Skin epidermis (tissue), 12 donors: Measurements from ENCODE around the gene HSPA8.

Experiments used
- H3K27ac ChIP-seq, 21 experiments: fragments of 200-600 bp; sonication (generic) in 11 of 21; one replicate each; pipeline ENCODE4 v1.5.0; 2020; ENCODE audit warnings: mild to moderate bottlenecking in 3 of 21, inconsistent platforms in 2 of 21, moderate library complexity in 2 of 21
- H3K4me3 ChIP-seq, 7 experiments: fragments of 200-600 bp; sonication (generic) in 2 of 7; one replicate each; pipeline ENCODE4 v1.5.0; 2020; ENCODE audit warnings: inconsistent platforms in 2 of 7, mild to moderate bottlenecking in 2 of 7, moderate library complexity in 1 of 7

HSPA8 gene

DNA sequence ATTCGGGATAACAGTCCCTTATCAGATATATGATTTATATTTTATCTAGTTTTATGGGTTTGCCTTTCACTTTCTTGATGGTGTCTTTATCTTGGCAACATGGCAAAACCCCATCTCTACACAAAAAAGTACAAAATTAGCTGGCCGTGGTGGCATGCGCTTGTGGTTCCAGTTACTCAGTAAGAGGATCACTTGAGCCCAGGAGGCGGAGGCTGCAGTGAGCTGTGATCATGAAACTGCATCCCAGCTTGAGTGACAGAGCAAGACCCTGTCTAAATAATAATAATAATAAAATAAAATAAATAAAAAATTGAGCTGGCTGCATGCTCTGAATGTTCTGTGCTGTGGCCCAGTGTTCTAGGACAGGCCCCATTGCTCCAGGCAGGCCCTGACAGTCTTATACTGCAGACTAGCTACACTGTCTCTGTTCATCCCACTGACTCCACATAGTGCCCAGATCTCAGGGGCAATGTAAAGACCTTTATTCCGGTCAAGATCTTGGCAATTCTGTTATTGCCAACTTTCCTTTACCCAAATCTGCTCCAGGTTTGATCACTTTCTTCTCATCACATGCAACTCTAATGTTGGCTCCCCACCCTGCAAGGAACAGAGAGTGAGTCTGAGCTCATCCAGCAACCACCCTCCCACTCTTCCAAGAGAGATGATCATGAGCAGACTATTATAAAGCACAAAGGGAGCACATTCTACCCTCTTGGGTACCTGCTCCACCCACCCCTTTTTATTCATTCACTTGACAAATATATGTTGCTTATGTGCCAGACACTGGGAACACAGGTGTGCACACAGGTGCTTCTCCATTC lies 8.8 kb downstream of the HSPA8 start:
- Histone ChIP-seq H3K4me3 (no peak overlapping the region), H3K27ac (no peak overlapping the region)

DNA sequence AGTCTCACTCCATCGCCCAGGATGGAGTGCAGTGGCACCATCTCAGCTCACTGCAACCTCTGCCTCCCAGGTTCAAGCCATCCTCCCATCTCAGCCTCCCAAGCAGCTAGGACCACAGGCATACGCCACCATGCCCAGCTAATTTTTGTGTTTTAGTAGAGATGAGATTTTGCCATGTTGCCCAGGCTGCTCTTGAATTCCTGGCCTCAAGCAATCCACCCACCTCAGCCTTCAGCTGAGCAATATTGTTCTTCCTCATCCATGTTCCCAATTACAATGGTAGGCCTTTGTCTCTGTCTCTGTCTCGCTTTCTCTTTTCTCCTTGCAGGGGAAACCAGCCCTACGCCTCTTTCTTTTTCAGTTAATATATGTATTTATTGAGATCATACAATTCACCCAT lies 10.3 kb downstream of the HSPA8 start:
- no peak overlapping the region for H3K27ac ChIP-seq
- H3K4me3 ChIP-seq: no peak overlapping the region

DNA sequence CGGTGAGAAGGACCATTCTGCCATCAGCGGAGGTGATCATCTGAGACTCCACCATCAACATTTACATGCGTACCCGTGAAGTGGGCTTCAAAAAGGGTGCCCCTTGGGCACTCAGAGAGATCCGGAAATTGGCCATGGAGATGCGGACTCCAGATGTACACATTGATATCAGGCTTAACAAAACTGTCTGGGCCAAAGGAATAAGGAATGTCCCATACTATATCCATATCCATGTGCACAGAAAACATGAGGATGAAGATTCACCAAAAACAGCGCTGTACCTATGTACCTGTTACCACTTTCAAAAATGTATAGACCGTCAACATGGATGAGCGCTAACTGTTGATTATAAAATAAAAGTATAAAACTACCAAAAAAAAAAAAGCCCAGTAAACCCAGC lies 10.8 kb downstream of the HSPA8 start:
- no peak overlapping the region for H3K27ac ChIP-seq
- no peak overlapping the region for H3K4me3 ChIP-seq

DNA sequence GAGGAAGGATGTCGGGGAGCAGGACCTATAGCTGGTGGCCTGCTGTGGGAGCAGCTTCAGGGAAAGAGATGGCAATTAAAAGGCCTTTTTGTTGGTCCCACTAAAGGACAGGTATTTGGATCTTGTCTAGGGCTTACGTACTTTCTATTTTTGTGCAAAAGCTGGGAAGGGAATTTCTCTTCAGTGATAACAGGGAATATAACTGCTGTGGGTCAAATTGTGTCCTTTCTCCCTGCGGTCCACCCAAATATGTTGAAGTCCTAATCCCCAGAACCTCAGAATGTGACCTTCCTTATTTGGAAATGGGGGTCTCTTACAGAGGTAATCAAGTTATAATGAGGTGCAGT lies 14.0 kb downstream of the HSPA8 start:
- Histone ChIP-seq H3K4me3 (no peak overlapping the region), H3K27ac (no peak overlapping the region)

DNA sequence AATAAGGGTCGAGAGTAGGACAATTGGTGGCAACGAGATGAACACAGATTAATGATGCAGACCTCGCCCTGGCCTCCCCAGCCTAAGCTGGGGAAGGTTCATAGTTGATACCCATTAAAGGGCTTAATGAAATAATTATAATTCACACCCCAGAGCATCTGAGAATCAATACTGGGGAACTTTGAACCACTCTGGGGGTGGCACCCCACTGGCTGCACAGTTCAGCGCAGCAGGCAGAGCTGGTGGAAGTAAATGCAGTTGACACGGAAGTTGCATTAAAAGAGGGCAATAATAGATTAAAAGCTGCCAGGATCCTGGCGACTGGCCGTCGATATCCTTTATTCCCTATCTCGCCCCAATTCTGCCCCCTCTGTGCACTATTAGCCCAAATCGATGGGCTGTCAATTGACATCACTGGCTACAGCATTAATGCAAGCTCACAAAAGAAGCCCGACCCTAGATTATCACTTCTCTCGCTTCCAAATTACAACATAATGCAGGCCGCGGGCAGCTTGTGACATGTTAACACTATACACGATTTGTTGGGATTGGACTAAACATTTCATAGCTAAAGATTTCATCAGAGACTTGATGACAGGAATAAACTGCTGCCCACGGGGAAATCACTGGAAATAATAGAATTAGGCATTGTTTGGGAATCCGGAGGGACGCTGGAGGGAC lies 14.5 kb downstream of the HSPA8 start:
- H3K27ac ChIP-seq: no peak overlapping the region

DNA sequence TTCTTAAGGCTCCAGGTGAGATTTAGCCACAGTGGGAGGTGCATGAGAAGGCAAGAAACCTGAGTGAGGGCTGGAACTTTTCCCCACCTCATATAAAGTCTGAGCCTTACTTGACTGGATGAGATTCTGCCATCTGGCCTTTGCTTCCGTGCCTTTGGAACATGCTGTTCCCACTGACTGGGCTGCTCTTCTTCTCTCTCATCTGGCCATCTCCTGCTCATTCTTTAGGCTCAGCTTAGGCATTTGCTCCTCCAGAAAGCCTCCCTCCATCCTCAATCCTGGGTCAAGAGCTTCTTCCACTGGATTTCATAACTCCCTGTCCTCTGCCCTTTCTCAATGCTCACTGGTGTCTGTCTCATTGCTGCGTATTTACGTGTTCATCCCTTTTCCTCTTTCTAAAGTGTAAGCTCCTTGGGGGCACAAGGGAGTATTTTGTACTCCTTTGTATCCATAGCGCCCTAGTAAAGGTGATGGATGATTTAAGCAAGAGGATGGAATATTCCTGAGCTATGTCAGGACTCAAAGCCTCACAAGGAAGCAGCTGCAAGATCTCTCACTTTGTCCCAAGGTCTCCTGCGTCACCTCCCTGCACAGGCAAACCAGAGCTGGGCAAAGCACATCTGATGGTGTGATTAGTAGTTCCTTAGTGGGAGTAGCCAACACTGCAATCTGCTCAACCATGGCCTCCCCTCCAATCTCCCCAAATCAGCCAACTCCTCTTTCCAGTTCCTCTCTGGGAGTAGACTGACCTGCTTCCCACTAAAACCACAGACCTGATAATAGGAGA lies 15.3 kb downstream of the HSPA8 start:
- Histone ChIP-seq H3K4me3 (no peak overlapping the region), H3K27ac (no peak overlapping the region)

More for the DNA sequence above, 14.5 kb downstream of the HSPA8 start:
- no peak overlapping the region for H3K4me3 ChIP-seq

DNA sequence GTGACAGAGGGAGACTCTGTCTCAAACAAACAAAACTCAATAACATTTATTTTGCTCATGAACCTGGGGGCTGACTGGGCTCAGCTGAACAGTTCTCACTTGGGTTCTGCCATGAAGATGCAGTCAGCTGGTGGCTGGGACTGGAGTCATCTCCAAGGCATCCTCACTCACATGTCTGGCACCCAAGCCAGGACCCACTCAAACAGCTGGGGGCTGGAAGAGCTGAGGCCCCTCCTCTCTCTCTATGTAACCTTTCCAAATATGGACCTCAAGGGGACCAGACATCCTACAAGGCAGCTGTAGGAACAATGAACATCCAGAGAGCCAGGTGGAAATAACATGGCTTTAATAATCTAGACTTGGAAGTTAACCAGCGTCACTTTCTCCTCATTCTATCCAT lies 16.8 kb downstream of the HSPA8 start:
- H3K27ac ChIP-seq: no peak overlapping the region
- H3K4me3 ChIP-seq: no peak overlapping the region

DNA sequence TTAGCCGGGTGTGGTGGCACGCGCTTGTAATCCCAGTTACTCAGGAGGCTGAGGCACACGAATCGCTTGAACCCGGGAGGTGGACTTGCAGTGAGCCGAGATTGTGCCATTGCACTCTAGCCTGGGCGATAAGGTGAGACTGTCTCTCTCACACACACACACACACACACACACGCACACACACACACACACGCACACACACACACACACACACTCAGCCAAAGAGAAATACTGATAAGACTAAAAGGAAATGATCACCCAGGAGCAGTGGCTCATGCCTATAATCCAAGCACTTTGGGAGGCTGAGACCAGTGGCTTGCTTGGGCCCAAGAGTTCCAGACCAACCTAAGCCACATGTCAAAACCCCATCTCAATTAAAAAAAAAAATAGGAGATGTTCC lies 20.8 kb downstream of the HSPA8 start:
- no peak overlapping the region for H3K27ac ChIP-seq
- no peak overlapping the region for H3K4me3 ChIP-seq

DNA sequence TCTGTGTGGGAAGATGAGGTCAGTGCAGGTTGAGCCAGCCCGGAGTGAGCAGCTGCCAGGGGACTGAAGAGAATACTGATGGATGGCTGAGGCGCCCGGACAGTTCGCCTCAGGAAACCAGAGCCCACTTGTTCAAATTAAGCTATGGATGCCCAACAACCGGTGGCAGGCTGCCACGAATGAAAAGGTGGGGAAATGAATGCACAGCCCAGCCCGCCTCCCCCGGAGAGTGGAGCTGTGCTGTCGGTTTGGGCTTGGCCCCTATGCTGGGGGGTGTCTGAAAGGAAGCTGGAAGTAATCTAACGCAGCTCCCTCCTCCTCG lies 21.9 kb downstream of the HSPA8 start:
- H3K27ac ChIP-seq: no peak overlapping the region
- no peak overlapping the region for H3K4me3 ChIP-seq

DNA sequence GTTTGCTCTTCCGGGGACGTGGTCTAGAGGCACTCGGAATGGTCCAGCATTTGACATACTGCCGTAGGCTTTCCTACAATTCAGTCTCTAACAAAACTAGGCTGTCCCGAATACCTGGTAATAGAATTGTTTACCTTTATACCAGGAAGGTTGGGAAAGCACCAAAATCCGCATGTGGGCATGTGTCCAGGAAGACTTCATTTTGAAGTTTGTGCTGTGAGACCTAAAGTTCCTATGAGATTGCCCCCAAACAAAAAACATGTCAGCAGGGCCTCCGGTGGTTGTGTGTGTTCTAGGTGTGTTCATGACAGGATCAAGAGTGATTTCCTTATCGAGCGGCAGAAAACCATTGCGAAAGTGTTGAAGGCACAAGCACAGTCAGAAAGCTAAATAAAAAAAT lies 26.1 kb downstream of the HSPA8 start:
- Histone ChIP-seq H3K4me3 (no peak overlapping the region), H3K27ac (no peak overlapping the region)

DNA sequence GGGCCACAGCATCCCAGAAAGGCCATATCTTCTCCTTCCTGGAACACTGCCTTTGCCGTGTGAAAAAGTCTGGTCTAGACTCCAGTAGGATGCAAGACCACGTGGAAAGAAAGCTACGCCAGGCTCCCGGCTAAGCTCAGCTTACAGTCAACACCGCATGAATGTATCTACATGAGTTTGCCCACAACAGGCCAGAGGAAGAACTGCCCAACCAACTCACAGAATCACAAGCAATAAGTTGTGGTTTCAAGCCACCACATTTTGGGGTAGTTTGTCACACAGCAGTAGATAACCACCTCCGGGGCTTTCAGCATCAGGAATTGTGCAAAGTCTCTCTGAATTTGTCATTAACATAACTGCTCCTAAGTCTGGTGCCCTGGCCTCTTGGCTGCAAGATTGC lies 27.3 kb downstream of the HSPA8 start:
- H3K27ac ChIP-seq: no peak overlapping the region
- H3K4me3 ChIP-seq: no peak overlapping the region

DNA sequence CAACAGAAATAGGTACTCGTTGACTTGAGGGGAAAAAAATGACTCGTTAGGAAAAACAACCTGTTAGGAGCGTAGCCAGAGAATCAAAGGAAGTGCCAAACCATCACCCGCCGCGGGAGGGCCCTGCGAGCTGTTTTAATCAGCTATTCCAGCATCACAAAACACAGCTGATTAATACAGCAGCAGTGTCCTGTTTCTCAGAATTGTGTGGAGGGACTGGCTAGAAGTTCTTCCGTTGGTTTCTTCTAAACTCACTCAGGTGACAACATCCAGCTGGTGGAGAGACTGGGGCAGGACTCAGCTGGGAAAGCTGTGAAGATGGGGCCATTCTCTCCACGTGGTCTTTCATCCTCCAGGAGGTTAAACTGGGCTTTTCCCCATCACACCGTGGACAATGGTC lies 28.0 kb downstream of the HSPA8 start:
- Histone ChIP-seq H3K4me3 (no peak overlapping the region), H3K27ac (no peak overlapping the region)

DNA sequence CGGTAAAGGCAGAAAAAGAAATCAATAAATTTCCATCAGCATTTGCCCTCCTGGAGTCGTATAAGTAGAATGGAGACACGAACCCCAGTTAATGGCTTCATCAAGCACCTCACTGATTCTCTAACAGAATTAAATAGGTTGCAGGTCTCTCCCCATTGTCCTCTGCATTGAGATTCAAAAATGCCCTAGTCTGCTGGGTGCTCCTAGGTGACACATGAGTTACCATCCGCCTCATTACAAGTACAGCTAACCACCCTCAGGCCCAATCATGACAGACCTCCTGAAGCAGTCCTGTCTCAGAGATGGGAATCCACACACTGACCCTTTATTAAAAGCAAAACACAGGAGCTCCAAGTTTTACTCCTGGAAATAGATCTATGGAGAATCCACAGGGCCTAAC lies 31.4 kb downstream of the HSPA8 start:
- no peak overlapping the region for H3K27ac ChIP-seq

DNA sequence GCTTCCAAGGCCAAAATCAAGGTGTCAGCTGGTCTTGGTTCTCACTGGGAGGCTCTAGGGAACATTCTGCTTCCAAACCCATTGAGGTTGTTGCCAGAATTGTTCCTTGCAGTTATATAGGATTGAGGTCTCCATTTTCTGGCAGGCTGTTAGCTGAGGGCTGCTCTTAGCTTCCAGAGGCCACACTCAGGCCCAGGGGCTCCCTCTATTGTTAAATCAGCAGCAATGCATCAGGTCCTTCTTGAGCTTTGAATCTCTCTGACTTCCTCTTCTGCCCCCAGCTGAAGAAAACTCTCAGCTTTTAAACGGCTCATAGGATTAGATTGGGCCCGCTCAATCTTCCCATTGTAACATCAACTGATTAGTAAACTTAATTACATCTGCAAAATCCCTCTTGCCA lies 41.0 kb downstream of the HSPA8 start:
- Histone ChIP-seq H3K27ac (no peak overlapping the region), H3K4me3 (no peak overlapping the region)

More for the DNA sequence above, 31.4 kb downstream of the HSPA8 start:
- no peak overlapping the region for H3K4me3 ChIP-seq

DNA sequence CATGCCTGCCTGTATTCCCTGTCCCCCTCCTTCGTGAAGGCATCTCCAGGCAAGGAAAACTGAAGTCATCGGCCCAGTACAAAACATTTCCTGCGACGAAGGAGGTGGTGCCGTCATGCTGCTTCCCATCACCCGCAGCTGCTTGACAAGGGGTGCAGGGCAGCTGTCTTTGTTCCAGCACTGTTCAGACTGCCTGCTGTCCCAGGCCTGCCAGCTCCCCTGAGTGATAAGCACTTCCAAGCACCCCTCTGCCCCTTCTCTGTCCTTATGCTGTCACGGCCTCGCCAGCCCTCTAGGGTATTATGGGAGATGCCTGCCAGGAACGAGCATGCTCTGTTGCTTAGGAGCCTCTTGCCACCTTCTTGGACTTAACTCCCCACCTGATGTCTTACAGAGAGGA lies 43.2 kb downstream of the HSPA8 start:
- no peak overlapping the region for H3K27ac ChIP-seq
- H3K4me3 ChIP-seq: no peak overlapping the region

DNA sequence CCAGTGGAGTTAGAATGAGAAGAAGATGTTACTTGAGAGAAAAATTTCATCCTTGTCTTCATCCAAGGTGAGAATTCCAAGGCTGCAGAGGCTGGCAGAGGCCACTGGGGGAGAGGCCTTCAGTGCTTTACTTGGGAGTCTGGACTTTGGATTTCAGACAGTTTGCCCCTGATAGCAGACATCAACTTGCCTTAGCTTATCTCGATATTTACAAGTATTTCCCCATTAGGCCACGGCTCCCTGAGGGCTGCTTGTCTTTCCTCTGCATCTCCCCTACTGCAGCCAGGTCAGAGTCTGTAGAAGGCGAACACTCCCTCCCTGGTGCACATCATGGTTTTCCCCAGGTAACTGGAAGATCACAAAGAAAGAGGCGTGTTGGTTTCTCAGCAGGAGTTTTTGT lies 50.4 kb downstream of the HSPA8 start:
- Histone ChIP-seq H3K27ac (no peak overlapping the region), H3K4me3 (no peak overlapping the region)
